Liver (tissue), 9 donors: ENCODE data around the gene COPS2. TPM values are rescaled to one million over a fixed set of nuclear protein-coding genes. Genes with fewer than 3 reads are reported as not detected.

Experiments used
- DNase-seq: peaks from one replicate; pipeline ENCODE4 v3.0.0-alpha.2; 2017; ENCODE audit warnings: low spot score
- H3K27ac ChIP-seq, 2 donors: one replicate each; pipeline ENCODE4 v1.7.0; 2013; ENCODE audit warnings: inconsistent platforms in 2 of 2, low read length in 2 of 2, control low read depth in 1 of 2, low read depth in 1 of 2, mild to moderate bottlenecking in 1 of 2
- H3K27me3 ChIP-seq, 4 donors: one replicate each; pipeline versions ENCODE4 v1.6.1 to v1.7.0; 2013; ENCODE audit warnings: low read length in 3 of 4, inconsistent platforms in 1 of 4, mild to moderate bottlenecking in 1 of 4, moderate library complexity in 1 of 4; ENCODE audit not compliant: control insufficient read depth in 4 of 4, insufficient read depth in 4 of 4
- H3K36me3 ChIP-seq, 4 donors: one replicate each; pipeline versions ENCODE4 v1.6.1 to v1.7.0; 2013; ENCODE audit warnings: low read length in 3 of 4, mild to moderate bottlenecking in 3 of 4, low read depth in 1 of 4, moderate library complexity in 1 of 4; ENCODE audit not compliant: control insufficient read depth in 4 of 4, insufficient read depth in 3 of 4
- H3K4me1 ChIP-seq, 4 donors: one replicate each; pipeline versions ENCODE4 v1.6.1 to v1.7.0; 2013; ENCODE audit warnings: low read length in 3 of 4, mild to moderate bottlenecking in 3 of 4, moderate library complexity in 1 of 4; ENCODE audit not compliant: control insufficient read depth in 4 of 4, insufficient read depth in 4 of 4
- H3K4me3 ChIP-seq, 3 donors: one replicate each; pipeline versions ENCODE4 v1.6.1 to v1.7.0; 2013; ENCODE audit warnings: low read length in 3 of 3, control low read depth in 1 of 3, low read depth in 1 of 3, mild to moderate bottlenecking in 1 of 3
- H3K9ac ChIP-seq, 2 donors: one replicate each; pipeline ENCODE4 v1.7.0; 2013; ENCODE audit warnings: low read length in 2 of 2, mild to moderate bottlenecking in 2 of 2, moderate library complexity in 2 of 2, control low read depth in 1 of 2, low read depth in 1 of 2
- H3K9me3 ChIP-seq, 4 donors: one replicate each; pipeline versions ENCODE4 v1.6.1 to v1.7.0; 2013; ENCODE audit warnings: low read length in 3 of 4; ENCODE audit not compliant: control insufficient read depth in 4 of 4
- ATF3 ChIP-seq: IDR thresholded peaks from 2 replicates; pipeline ENCODE4 v1.6.1; 2016; ENCODE audit warnings: antibody characterized with exemption
- CTCF ChIP-seq: fragments of 150-350 bp; IDR thresholded peaks from 2 replicates; pipeline ENCODE4 v1.5.1; 2017; ENCODE audit warnings: improper control_type of control experiment, low read depth, low read length; ENCODE audit not compliant: missing input control
- EGR1 ChIP-seq, 2 donors: IDR thresholded peaks; 2 replicates each; pipeline ENCODE4 v1.6.1; 2016 to 2018; ENCODE audit warnings: antibody characterized with exemption in 2 of 2, low read depth in 2 of 2
- FOXA1 ChIP-seq: IDR thresholded peaks from 2 replicates; pipeline ENCODE4 v1.6.1; 2016; ENCODE audit warnings: antibody characterized with exemption
- FOXA2 ChIP-seq: IDR thresholded peaks from 2 replicates; pipeline ENCODE4 v1.6.1; 2016; ENCODE audit warnings: antibody characterized with exemption
- GABPA ChIP-seq, 2 donors: IDR thresholded peaks in 1 of 2; conservative IDR thresholded peaks in 1 of 2; 2 replicates each; pipeline ENCODE4 v1.6.1; 2016; ENCODE audit warnings: antibody characterized with exemption in 2 of 2, mild to moderate bottlenecking in 1 of 2, moderate library complexity in 1 of 2
- HNF4A ChIP-seq, 2 donors: conservative IDR thresholded peaks; 2 replicates each; pipeline ENCODE4 v1.6.1; 2016; ENCODE audit warnings: antibody characterized with exemption in 2 of 2, mild to moderate bottlenecking in 2 of 2
- HNF4G ChIP-seq: IDR thresholded peaks from 2 replicates; pipeline ENCODE4 v1.6.1; 2016; ENCODE audit warnings: antibody characterized with exemption
- JUND ChIP-seq, 2 donors: IDR thresholded peaks; 2 replicates each; pipeline ENCODE4 v1.6.1; 2016; ENCODE audit warnings: antibody characterized with exemption in 2 of 2
- MAX ChIP-seq: IDR thresholded peaks from 2 replicates; pipeline ENCODE4 v1.6.1; 2016; ENCODE audit warnings: antibody characterized with exemption
- NR2F2 ChIP-seq: IDR thresholded peaks from 2 replicates; pipeline ENCODE4 v1.6.1; 2016; ENCODE audit warnings: antibody characterized with exemption
- RAD21 ChIP-seq, 2 donors: IDR thresholded peaks; 2 replicates each; pipeline ENCODE4 v1.6.1; 2016; ENCODE audit warnings: antibody characterized with exemption in 2 of 2, mild to moderate bottlenecking in 2 of 2
- REST ChIP-seq: IDR thresholded peaks from 2 replicates; pipeline ENCODE4 v1.6.1; 2016; ENCODE audit warnings: antibody characterized with exemption, mild to moderate bottlenecking
- RXRA ChIP-seq, 2 donors: IDR thresholded peaks; 2 replicates each; pipeline ENCODE4 v1.6.1; 2017 to 2018; ENCODE audit warnings: antibody characterized with exemption in 2 of 2, mild to moderate bottlenecking in 1 of 2
- SP1 ChIP-seq: IDR thresholded peaks from 2 replicates; pipeline ENCODE4 v1.6.1; 2018; ENCODE audit warnings: antibody characterized with exemption, mild to moderate bottlenecking
- TAF1 ChIP-seq: conservative IDR thresholded peaks from 2 replicates; pipeline ENCODE4 v1.6.1; 2016; ENCODE audit warnings: antibody characterized with exemption, mild to moderate bottlenecking
- YY1 ChIP-seq: IDR thresholded peaks from 2 replicates; pipeline ENCODE4 v1.6.1; 2016; ENCODE audit warnings: antibody characterized with exemption, mild to moderate bottlenecking
- ZBTB33 ChIP-seq: IDR thresholded peaks from 2 replicates; pipeline ENCODE4 v1.6.1; 2016; ENCODE audit warnings: antibody characterized with exemption
- WGBS: extraction: QIAGEN DNeasy Blood & Tissue Kit; methylation state at CpG from one replicate; pipeline ENCODE4 v1.1.7; 2013; 5-methylcytosine and 5-hydroxymethylcytosine counted together
- polyA plus RNA-seq, 2 donors: library from polyadenylated mRNA; stranded (reverse) in 1 of 2; unstranded in 1 of 2; fragments of 200-250 nt in 1 of 2; fragments of >200 nt in 1 of 2; fragmentation: Nextera tagmentation in 1 of 2; extraction: Ambion mirVana in 1 of 2; gene quantifications; one replicate each; pipeline versions ENCODE4 v1.2.1 to v1.2.3, GENCODE V29; 2013 to 2015
- total RNA-seq, 2 donors: library from RNA; depleted of rRNA; stranded (reverse); fragments of >200 nt; gene quantifications; one replicate each; pipeline ENCODE4 v1.2.3, GENCODE V29; 2014
- donor health status: healthy.
- donor health status: healthy.
- donor health status: healthy.
- donor health status: healthy.
- donor health status: healthy.

The COPS2 gene
- total and polyA plus RNA-seq, 4 donors: 14.0 to 36.0 (median 25.5) TPM

- Histone ChIP-seq H3K27me3 (no peaks in the 10 kb centered on the region), H3K27ac (peak within 1 kb of the TSS; percentile 37 to 91), H3K9me3 (no peaks in the 10 kb centered on the region), H3K4me3 (peak within 1 kb of the TSS; percentile 67 to 94 (median 73)), H3K4me1 (peaks cover 0 to 11% (median 2%) of the 10 kb centered on the region in 4 donors), H3K36me3 (no peaks in the 10 kb centered on the region), H3K9ac (peak within 1 kb of the TSS; percentile 17 to 97)
- TF ChIP-seq JUND (IDR thresholded peaks at IDR 0.05): peak; percentile 58 to 65
- no peak for TF ChIP-seq ATF3
- TF ChIP-seq YY1: peak; percentile 65
- peak; percentile 8 to 48 for TF ChIP-seq RAD21 (IDR thresholded peaks at IDR 0.05)
- TF ChIP-seq ZBTB33: no peak
- peak in 1 of 2 donors; percentile 86 for TF ChIP-seq GABPA (IDR thresholded peaks at IDR 0.05 in 1 of 2, conservative IDR thresholded peaks at IDR 0.05 in 1 of 2)
- no peak for TF ChIP-seq NR2F2
- no peak for TF ChIP-seq FOXA2
- TF ChIP-seq REST: peak; percentile 85
- no peak for TF ChIP-seq EGR1 (IDR thresholded peaks at IDR 0.05; ENCODE audit: low read depth in 2 of 2)
- peak; percentile 74 for TF ChIP-seq MAX
- TF ChIP-seq HNF4G: no peak
- TF ChIP-seq SP1: peak; percentile 50
- TF ChIP-seq HNF4A (conservative IDR thresholded peaks at IDR 0.05): peak; percentile 44 to 61
- peak; percentile 70 for TF ChIP-seq TAF1
- no peak for TF ChIP-seq CTCF
- TF ChIP-seq RXRA (IDR thresholded peaks at IDR 0.05): peak; percentile 50
- TF ChIP-seq FOXA1: peak; percentile 39
- peak; percentile 71 for DNase-seq
- WGBS: 7% methylated on average over 30 of the region's 30 CpGs
Observed at GRCh38 chr15:49169880-49170597, 14.6 kb upstream of the COPS2 start, which contains the start of gene GALK2. TSS of gene GALK2 (plus strand) at chr15:49170247. CDS start at chr15:49170323, 76 bp downstream.
